ENCODE data around the gene TARBP2.

Gene TARBP2, protein sequence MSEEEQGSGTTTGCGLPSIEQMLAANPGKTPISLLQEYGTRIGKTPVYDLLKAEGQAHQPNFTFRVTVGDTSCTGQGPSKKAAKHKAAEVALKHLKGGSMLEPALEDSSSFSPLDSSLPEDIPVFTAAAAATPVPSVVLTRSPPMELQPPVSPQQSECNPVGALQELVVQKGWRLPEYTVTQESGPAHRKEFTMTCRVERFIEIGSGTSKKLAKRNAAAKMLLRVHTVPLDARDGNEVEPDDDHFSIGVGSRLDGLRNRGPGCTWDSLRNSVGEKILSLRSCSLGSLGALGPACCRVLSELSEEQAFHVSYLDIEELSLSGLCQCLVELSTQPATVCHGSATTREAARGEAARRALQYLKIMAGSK

DNA sequence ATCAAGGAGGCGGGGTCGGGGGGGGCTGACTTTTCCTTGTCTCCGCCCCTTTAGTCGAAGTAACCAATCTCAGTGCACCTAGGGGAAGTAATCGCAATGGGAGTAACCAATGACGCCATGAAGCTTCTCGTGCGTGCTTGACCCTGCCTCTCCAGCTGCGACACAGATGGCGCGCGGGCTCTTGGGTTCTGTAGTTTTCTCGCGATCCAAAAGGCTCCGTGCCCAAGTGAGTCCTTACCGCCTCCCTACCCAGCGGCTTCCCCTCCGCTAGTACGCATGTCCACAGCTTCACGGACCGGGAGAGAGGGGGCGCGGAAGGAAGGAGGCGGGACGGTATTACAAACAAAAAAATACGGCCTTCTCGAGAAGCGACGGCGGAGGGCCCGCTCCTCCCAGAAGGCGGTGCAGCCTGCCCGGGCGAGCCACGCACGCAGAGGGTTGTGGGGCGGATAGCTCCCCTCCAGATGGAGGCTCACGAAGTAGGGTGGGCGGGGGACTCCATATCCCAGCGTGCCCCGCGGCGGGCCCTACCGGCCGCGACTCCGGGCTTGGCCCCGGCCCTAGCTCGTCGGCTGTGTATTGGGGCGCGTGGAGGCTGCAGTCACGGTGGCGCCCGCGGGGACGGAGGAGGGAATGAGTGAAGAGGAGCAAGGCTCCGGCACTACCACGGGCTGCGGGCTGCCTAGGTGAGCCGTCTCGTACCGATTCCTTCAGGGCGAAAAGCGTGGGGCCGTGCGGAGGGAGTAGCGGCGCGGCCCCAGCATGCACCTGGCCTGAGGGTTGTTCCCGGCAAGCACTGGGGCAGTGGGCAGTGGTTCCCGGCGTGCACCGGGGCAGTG is at the start of gene TARBP2:
TARBP2 (plus strand) TSS at position 508 of the 839 bp plus-strand sequence; CDS start at position 634, 126 bp downstream.
- DNase-seq, result peak; percentile 96

DNA sequence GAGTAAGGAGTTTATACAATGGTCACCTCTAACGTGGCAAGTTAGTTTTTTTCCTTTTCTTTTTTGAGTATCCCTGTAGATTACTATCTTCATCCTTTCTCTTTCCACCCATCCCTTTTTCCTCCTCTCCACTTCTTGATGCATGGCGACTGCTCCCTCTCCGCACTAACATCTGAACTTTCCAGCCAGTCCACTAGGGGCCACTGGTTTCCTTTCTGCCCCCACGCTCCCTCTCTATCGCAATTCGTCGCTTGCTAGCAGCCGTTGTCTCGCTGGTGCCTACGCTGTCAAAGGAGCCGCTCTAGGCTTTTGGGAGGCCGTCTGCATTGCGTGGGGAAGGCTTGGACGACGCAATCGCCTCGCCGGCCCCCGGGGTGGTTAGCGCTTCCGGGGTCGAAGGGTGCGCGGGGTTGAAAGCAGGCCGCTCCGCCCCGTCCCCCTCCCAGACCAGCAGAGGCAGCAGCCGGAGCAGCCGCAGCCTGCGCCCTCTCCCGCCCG is 49.4 kb upstream of the TARBP2 start, which contains the start of gene PCBP2:
PCBP2 (plus strand) TSS at position 442 of the 498 bp plus-strand sequence. CDS start 2,699 bp downstream, outside the sequence.
- peak; percentile 97 for DNase-seq

DNA sequence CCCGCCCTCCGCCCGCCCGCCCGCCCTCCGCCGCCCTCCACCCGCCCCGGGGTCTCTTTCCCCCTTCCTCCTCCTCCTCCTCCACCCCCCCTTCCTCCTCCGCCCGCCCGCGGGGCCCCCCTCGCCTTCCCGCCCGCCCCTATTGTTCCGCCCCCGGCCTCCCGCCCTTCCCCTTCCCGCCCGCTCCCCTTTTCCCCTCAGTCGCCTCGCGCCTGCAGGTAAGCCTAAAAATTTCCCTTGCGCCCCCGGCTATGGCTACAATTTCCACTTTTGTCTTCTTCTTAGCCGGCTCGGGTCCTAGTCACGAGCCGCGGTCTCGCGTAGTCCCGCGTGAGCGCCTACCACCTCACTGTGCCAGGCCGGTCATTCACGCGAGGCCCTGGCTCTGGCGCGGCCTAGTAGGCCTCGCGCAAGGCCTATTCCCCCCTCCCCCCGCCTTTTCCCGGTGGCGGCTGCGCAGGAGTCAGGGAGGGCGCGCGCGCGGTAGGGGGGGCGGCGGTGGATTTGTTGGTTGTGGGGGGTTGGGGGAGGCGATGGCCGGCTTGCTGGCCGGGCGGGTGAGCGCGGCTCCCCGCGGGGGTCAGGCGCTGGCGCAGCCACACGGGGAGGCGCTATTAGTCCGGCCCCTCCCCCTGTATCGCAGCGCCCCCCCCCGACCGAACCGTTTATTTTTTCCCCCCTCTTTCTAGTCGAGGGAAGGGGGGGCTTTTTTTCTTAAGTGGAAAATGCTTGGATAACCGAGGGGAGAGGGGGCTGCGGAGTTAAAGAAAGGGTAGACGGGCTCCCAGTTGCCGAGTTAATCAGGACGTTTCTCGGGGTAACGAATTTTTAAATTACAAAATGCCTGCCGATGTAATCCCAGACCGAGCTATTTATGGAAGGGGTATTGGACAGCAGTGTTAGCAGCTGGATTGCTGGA is 48.7 kb upstream of the TARBP2 start:
- no peak for DNase-seq

DNA sequence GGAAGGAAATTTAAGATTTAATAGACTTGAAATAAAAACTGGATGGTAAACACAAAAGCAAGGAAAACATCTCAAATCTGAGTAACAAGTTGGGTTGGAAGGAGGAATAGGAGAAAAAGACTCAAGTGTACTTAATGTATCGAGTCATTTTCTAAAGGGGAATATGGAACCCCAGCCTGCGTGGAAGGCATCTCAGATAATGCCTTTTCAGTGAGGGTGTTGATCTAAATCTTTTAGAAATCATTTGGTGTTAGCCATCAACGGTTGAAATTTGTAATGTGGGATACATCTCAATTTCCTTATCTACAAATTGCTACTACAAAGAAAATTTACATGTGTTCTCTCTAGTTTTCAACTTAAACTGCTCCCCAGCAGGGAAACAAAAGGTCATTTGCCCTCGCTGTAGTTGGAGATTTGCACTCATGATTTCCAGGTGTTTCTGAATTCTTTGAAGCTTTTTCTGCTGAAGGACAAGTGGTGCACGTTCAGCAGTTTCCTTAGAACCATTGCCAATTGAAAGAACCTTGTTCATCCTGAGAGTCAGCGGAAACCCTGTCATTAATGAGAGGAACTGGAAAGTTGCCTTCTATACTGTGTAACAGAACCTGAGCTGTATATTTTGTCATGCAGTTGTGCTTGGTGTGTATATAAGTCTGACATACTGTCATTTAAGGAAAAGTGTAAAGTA is 47.0 kb upstream of the TARBP2 start:
- no peak for DNase-seq

DNA sequence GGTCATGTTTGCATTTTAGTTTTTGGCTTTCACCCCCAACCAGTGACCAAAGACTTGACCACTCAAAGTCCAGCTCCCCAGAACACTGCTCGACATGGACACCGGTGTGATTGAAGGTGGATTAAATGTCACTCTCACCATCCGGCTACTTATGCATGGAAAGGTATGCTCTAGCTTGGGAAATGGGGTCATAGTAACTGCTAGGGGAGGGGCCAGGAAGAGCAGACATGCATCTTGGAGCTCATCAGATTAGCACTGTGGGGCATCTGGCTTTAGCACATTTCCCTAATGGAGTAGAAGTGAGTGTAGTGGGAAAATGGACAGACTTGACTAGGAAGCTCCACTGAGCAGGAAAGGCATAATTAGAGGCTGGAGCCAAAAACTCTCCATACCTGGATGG is 46.4 kb upstream of the TARBP2 start:
- no peak for DNase-seq

DNA sequence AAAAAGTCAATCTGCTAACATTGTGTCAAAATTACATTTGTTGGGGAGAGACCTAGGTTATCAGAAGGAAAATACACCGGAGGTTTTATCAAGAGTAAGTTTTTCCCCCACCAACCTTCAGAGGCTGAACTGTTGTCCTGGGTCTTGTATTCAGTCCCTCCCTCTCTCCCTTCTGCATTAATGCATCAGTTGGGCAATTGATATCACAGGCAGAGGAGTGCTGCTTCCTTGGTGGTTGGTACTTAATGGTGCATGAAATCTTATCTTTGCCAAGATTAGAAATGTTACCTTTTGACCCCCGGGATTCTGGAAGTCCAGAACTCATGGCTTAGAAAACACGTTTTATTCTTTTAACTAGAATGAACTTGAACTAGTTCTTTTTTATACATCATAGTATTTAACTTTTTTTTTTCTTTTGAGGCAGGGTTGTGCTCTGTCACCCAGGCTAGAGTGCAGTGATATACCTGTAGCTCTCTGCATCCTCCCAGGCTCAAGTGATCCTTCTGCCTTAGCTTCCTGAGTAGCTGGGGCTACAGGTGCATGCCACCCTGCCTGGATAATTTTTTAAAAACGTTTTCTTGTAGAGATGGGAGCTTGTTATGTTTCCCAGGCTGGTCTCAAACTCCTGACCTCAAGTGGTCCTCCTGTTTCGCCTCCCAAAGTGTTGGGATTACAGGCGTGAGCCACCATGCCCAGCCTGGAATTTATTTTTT is 44.3 kb upstream of the TARBP2 start:
- no peak for DNase-seq

DNA sequence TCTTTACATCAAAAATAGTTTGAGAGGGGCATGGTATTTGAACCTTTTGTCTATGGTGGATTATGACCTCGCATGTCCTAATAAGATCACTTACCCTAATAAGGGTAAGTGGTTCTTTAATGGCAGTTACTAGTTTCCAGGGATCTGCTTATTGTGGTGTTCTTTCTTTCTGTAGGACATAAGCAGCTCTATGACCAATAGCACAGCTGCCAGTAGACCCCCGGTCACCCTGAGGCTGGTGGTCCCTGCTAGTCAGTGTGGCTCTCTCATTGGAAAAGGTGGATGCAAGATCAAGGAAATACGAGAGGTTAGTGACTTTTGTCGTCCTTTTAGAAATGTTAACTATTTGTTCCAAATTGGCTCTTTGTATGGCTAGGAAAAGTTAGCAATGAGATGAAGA is 42.0 kb upstream of the TARBP2 start:
- DNase-seq, result no peak

DNA sequence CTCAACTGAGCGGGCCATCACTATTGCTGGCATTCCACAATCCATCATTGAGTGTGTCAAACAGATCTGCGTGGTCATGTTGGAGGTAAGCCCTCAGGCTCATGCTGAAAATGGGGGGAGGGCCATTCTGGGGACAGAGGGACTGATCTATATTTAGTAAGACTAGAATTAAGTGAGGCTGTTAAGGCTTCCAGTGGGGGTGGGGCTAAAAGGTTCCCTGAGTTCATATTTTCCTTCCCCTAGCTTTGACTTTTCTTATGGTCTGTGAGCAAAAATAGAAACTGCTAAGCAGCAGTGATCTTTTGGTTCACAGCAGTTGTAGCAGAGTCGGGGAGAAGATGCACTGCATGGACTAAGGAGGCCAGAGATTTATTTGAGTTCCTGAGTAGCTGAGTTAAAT is 40.0 kb upstream of the TARBP2 start:
- no peak for DNase-seq

DNA sequence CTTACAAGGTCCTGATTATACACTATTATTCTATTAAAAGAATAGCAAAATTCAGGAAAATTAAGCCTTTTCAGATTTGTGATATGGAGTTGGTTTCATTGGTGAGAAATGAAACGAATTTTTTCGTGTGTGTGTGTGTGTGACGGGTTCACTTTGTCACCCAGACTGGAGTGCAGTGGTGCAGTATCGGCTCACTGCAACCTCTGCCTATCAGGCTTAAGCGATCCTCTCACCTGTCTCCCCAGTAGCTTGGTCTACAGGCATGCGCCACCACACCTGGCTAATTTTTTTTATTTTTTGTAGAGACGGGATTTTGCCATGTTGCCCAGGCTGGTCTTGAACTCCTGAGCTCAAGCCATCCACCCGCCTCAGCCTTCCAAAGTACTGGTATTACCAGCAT is 39.5 kb upstream of the TARBP2 start:
- DNase-seq, result no peak

DNA sequence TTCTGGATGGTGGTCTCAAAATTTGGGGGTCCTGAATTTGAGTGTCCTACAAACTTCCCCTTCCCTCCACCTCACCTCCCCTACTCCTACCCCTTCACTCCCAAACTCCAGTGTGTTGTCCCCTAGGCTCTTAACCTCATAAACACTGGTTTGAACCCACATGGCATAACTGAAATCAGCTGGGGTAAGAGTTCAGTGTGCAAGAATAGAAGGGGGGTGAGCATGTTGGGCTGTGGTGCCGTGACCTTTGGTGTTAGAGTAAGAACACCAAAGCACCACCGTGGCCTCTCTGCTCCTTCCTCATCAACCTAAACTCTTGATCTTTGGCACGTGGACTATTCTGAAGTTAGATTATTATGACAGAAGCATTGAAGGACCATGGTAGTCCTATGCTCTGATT is 38.1 kb upstream of the TARBP2 start:
- DNase-seq, result no peak

DNA sequence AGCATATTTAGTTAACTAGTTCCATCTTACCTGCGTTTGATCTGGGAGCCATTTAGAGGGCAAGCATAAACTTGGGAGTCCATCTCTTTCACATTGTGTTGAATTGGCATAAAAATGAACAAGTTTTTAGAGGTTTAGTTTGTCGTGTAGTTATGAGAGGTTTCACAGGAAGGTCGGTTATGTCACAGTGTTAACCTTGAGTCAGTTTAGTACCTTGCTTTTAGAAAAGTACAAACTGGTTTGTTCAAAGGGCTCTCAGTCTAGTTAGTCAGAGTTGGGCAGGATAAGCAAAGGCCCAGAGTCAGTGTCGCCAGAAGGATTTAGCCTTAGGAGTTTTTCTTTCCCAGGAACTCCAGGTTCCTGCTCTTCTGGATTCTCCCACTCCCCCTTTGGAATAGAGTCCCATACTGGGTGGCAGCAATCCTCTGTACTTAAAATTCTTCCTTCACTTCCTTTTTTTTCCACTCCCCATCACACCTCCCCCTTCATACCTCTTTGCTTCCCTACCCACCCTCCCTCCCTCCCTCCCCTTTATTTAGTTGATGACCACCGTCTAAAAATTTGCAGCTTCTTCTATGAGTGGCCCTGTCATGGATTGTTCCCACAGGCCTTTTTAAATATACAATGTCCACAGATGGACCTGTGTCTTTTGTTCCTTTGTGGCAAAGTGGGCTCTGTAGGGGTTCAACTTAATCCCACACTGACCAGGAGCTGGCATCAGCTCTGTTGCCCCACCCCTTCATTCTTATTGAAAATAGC is 37.1 kb upstream of the TARBP2 start:
- no peak for DNase-seq

DNA sequence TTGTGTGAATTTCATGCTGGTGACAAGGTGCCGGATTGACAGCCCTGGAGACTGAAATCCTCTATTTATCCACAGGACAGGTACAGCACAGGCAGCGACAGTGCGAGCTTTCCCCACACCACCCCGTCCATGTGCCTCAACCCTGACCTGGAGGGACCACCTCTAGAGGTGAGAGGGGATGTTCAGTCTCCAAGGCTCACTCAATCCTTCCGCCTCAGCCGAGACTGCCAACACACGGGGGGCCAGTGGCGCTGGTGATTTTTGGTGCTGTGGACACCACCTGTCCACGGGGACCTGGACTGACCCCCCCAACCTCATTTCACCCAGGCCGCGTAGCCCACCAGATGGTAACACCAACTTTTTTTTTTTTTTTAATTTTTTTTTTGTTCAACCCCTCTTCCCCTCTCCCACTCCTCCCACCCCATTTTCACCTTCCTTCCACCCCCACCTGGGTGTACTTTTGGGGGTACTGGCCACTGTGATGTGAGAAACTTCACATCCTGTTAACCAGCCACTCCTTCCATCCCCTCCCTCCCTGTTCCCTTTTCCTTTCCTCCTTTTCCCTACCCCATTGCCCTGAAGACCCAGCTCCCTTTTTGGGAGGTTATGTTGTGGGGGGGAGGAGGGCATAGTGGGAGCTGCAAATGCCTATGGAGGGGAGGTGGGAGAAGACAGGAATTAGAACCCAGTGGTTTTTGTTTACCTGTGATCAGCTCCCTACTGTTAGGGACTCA is 36.2 kb upstream of the TARBP2 start:
- no peak for DNase-seq

DNA sequence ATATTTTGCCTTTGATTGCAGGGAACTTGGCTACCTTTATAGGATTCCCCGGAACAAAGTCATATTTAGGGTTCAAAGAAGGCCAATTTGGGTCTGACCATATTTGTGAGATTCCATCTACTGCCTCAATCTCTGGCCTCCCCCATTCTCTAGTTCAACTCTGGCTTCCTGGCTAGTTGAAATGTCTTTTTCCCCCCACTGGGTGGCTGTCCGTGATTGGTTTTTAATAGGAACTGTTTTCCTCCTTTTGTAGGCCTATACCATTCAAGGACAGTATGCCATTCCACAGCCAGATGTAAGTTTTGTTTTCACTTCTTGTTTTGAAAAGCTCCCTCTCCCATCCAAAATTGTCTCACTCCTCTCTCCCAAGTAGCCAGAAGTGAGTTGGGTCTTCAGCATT is 35.4 kb upstream of the TARBP2 start:
- no peak for DNase-seq

DNA sequence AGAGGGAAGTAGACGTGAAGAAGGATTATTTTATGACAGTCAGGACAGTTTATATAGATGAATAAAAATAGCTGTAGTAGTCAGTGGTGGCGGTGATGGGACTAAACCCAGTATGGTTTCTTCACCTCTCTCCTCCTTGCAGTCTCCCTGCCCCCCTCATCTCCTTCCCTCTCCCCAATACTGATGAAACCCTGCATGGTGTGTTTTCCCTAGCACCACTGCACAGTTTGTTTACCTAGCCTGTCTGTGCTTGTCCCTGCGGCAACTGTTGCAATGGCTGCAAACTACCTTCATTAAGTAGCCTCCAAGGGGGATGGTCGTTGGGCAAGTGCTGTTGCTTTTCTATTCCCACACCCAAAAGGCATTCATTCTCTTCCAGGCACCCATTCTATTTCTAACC is 34.4 kb upstream of the TARBP2 start:
- no peak for DNase-seq

DNA sequence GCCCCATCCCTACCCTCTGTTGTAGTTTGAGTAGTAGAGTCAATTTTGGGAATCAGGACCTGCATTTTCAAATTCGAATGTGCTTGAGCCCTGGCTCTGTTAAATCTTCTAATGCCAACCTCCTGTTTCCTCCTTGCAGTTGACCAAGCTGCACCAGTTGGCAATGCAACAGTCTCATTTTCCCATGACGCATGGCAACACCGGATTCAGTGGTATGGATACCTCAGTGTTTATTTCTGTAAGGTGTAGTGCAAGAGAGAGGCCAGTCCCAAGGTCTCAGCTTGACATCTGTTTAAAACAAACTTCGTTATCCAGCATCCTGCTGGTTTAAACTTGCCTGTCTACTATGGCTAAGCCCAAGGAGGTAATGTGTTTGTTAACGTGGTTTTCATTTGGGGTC is 34.0 kb upstream of the TARBP2 start:
- no peak for DNase-seq

DNA sequence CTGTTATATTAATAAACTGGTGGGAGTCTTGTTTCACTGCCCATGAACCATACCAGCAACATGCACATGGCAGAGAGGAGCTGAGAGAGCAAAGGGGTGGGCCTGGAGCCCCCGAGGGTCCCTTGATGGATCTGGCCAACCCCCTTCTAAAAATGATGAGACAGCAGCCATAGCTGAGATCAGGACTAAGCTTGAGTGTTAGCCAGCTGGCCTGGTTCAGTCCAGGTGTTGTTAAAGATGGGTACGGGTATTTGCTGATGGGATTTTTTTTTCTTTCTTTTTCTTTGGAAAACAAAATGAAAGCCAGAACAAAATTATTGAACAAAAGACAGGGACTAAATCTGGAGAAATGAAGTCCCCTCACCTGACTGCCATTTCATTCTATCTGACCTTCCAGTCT is 33.2 kb upstream of the TARBP2 start:
- DNase-seq, result no peak

DNA sequence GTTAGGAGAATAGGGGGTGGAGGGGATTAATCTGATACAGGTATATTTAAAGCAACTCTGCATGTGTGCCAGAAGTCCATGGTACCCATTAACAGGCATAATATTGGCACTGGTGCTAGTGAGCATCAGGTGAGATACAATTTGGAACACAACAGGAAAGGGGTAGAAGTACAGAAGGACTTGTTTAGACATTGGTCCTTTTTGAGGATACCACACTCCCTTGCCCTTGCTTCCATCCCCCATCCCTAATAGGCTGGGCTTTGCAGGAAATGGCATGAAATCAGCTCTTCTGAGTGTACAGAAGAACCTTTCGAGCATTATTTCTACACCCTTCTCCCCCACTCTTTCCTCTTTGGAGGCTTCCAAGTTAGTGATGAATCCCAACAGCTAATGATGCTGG is 32.8 kb upstream of the TARBP2 start:
- no peak for DNase-seq

DNA sequence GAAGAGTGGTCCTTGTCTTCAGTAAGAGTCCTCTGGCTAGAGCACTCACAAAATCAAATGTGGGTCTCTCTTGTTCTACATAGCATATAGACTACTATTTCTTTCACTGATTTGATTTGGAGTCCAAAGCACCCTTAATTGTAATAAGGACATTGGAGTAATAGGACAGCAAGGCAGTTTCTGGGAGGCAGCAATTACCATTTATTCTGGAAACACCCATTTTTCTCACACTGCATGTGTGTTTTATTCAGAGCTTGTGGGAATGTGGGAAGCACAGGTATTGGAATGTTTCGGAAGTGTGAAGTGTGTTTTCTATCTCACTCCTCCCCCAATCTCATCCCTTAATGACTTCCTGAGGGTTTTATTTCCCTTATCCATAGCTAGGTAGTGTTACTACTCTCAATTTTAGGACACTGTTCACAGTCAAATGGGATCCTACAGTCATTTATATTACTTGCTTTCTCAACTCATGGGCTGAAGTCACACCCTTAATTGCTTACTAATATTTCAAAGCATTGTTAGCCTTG is 29.0 kb upstream of the TARBP2 start:
- DNase-seq, result no peak

DNA sequence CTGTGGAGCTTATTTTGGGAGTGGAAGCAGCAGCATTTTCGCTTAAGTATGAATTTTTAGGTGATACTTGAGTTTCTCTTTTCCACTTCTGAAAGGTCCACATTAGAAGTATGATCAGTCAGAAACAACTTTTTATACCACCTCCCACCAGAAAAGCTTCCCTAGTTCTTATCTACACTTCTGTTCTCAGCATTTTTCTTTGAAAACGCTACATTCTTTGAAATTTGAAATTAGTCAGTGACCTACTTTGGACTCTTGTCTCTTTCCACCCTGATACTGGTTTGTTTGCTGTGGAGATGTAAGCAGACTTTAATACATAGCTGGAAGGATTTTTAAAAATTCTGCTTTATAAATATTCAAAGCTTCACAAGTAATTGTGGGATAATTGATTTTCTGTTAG is 27.0 kb upstream of the TARBP2 start:
- DNase-seq, result no peak

DNA sequence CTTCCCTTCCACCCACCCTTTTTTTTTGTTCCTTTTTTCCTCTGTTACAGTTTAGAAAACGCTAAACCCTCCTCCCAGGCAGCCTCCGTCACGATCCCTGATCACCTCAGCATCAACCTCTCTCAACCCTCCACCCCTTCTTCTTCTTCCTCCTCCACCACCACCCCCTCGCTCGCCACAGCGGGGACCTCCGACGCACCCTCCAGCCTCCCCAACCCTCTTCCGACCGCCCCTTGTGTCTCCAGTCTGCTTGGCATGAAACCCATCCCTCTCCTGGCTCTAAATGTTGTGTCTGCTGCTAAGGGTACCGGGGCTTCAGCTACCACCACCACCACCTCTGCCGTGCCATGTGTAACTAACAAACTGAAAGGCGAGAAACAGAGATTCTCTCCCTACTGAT is 26.3 kb upstream of the TARBP2 start:
- no peak for DNase-seq
